Umbilical cord (tissue), 2 donors: Measurements from ENCODE around the gene IRAK2. TPM values are rescaled to one million over a fixed set of nuclear protein-coding genes. Genes with fewer than 3 reads are reported as not detected.
"Not testable (repeated sequence)": the region's sequence is repeated elsewhere in the genome, so short reads cannot be mapped to it uniquely, and the experiment has no call there.

ENCODE experiments used
- DNase-seq: peaks from one replicate; pipeline ENCODE4 v3.0.0-alpha.2; 2015; ENCODE audit warnings: low spot score
- total RNA-seq: library from RNA; depleted of rRNA; stranded (reverse); fragments of >200 nt; gene quantifications from one replicate; pipeline ENCODE4 v1.2.3, GENCODE V29; 2014; ENCODE audit warnings: low replicate concordance; ENCODE audit not compliant: insufficient read depth

IRAK2 gene
- 2.9 TPM for total RNA-seq

- peak; percentile 53 for DNase-seq
These were observed at the start of gene IRAK2 for GRCh38 chr3:10164546-10165393. IRAK2 (plus strand) TSS chr3:10164919; CDS start chr3:10164955, 36 bp downstream.

- DNase-seq, result peak; percentile 98
These were observed 49.2 kb upstream of the IRAK2 start, which contains the start of gene BRK1 for GRCh38 chr3:10115326-10116137. BRK1 (plus strand) TSS chr3:10115675; CDS start chr3:10115702, 27 bp downstream.

GRCh38 chr3:10116138-10116460 lies 48.6 kb upstream of the IRAK2 start:
- no peak for DNase-seq

- no peak for DNase-seq
These were observed 47.8 kb upstream of the IRAK2 start for GRCh38 chr3:10116928-10117327.

- no peak for DNase-seq
These were observed 45.3 kb upstream of the IRAK2 start for GRCh38 chr3:10119376-10119775.

- no peak for DNase-seq
These were observed 43.7 kb upstream of the IRAK2 start for GRCh38 chr3:10121064-10121463.

GRCh38 chr3:10122724-10123123 lies 42.0 kb upstream of the IRAK2 start:
- no peak for DNase-seq

- DNase-seq, result not testable (repeated sequence)
These were observed 28.8 kb upstream of the IRAK2 start for GRCh38 chr3:10135872-10136271.

- no peak for DNase-seq
These were observed 28.2 kb upstream of the IRAK2 start for GRCh38 chr3:10136426-10137005.

GRCh38 chr3:10137178-10137577 lies 27.5 kb upstream of the IRAK2 start:
- DNase-seq, result peak; percentile 6

GRCh38 chr3:10140996-10141546 lies 23.6 kb upstream of the IRAK2 start:
- no peak for DNase-seq

GRCh38 chr3:10142707-10143560 lies 21.8 kb upstream of the IRAK2 start:
- no peak for DNase-seq

GRCh38 chr3:10145685-10146084 lies 19.0 kb upstream of the IRAK2 start:
- peak; percentile 10 for DNase-seq

- no peak for DNase-seq
These were observed 15.5 kb upstream of the IRAK2 start for GRCh38 chr3:10149226-10149625.

- no peak for DNase-seq
These were observed 13.7 kb upstream of the IRAK2 start for GRCh38 chr3:10150987-10151386.

GRCh38 chr3:10154335-10155122 lies 10.2 kb upstream of the IRAK2 start:
- DNase-seq, result no peak

GRCh38 chr3:10155123-10155472 lies 9.6 kb upstream of the IRAK2 start:
- DNase-seq, result no peak

GRCh38 chr3:10155658-10156057 lies 9.1 kb upstream of the IRAK2 start:
- no peak for DNase-seq

- DNase-seq, result no peak
These were observed 7.7 kb upstream of the IRAK2 start for GRCh38 chr3:10157031-10157430.

- not testable (repeated sequence) for DNase-seq
These were observed 6.2 kb upstream of the IRAK2 start for GRCh38 chr3:10158555-10158954.
